HG02571 (cell line): ENCODE data around the gene FBL.
"Not testable (repeated sequence)": the region's sequence is repeated elsewhere in the genome, so short reads cannot be mapped to it uniquely, and the experiment has no call there.

Experiments
- ATAC-seq: cut with Tn5 transposase; IDR thresholded peaks from one replicate; pipeline ENCODE4 v1.9.1; 2021; ENCODE audit warnings: mild to moderate bottlenecking, moderate library complexity; ENCODE audit not compliant: unreplicated experiment

Gene FBL

GRCh38 chr19:39845933-39846677 lies at the start of gene FBL:
TSS of gene FBL (minus strand) at chr19:39846379. CDS start at chr19:39846300, 79 bp downstream.
- ATAC-seq, result peak; percentile 79

GRCh38 chr19:39895096-39895495 lies 48.9 kb upstream of the FBL start:
- ATAC-seq, result not testable (repeated sequence)

- not testable (repeated sequence) for ATAC-seq
These were observed 48.0 kb upstream of the FBL start for GRCh38 chr19:39894236-39894606.

GRCh38 chr19:39893366-39894235 lies 47.4 kb upstream of the FBL start:
- ATAC-seq, result not testable (repeated sequence)

GRCh38 chr19:39892506-39892902 lies 46.3 kb upstream of the FBL start:
- not testable (repeated sequence) for ATAC-seq

- ATAC-seq, result not testable (repeated sequence)
These were observed 45.7 kb upstream of the FBL start for GRCh38 chr19:39891660-39892505.

- no peak for ATAC-seq
These were observed 44.8 kb upstream of the FBL start for GRCh38 chr19:39890755-39891551.

GRCh38 chr19:39889872-39890754 lies 43.9 kb upstream of the FBL start:
- not testable (repeated sequence) for ATAC-seq

- not testable (repeated sequence) for ATAC-seq
These were observed 41.3 kb upstream of the FBL start for GRCh38 chr19:39887456-39887951.

GRCh38 chr19:39885821-39886554 lies 39.8 kb upstream of the FBL start:
- not testable (repeated sequence) for ATAC-seq

- not testable (repeated sequence) for ATAC-seq
These were observed 38.5 kb upstream of the FBL start for GRCh38 chr19:39884721-39885120.

GRCh38 chr19:39882645-39883044 lies 36.5 kb upstream of the FBL start:
- ATAC-seq, result not testable (repeated sequence)

GRCh38 chr19:39881495-39882110 lies 35.4 kb upstream of the FBL start:
- not testable (repeated sequence) for ATAC-seq

- ATAC-seq, result not testable (repeated sequence)
These were observed 34.1 kb upstream of the FBL start for GRCh38 chr19:39880241-39880640.

- not testable (repeated sequence) for ATAC-seq
These were observed 33.6 kb upstream of the FBL start for GRCh38 chr19:39879796-39880195.

GRCh38 chr19:39878866-39879265 lies 32.7 kb upstream of the FBL start:
- ATAC-seq, result not testable (repeated sequence)

GRCh38 chr19:39878398-39878797 lies 32.2 kb upstream of the FBL start:
- no peak for ATAC-seq

- not testable (repeated sequence) for ATAC-seq
These were observed 31.8 kb upstream of the FBL start for GRCh38 chr19:39877982-39878381.
